ENCODE results near the gene GARIN5A.

DNA sequence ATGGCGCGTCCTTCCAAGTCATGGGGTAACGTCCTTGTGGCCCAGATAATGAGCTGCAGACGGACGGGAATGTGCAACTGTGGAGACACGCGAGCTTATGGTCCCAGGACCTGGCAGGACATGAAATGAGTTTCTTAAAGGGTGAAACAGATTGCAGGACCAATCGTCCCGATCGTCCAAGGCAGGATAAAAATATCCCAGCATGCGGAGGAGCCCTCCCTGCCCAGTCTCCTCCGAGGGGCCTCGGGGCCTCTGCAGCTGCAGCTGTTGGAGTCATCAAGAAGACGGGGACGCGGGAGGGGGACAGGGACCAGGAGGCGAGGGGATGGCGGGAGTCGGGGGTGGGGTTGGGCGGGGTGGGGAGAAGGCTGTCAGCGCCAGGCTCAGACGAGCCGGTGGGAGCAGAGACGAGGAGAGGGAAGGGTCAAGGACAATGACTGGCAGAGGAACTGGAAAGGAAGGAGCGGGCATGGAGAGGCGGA lies 14.4 kb upstream of the GARIN5A start:
- TF ChIP-seq, protein P1, sequence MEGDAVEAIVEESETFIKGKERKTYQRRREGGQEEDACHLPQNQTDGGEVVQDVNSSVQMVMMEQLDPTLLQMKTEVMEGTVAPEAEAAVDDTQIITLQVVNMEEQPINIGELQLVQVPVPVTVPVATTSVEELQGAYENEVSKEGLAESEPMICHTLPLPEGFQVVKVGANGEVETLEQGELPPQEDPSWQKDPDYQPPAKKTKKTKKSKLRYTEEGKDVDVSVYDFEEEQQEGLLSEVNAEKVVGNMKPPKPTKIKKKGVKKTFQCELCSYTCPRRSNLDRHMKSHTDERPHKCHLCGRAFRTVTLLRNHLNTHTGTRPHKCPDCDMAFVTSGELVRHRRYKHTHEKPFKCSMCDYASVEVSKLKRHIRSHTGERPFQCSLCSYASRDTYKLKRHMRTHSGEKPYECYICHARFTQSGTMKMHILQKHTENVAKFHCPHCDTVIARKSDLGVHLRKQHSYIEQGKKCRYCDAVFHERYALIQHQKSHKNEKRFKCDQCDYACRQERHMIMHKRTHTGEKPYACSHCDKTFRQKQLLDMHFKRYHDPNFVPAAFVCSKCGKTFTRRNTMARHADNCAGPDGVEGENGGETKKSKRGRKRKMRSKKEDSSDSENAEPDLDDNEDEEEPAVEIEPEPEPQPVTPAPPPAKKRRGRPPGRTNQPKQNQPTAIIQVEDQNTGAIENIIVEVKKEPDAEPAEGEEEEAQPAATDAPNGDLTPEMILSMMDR (IDR thresholded peaks at IDR 0.05) = no peak
- no peak for TF ChIP-seq POLR2A (IDR thresholded peaks at IDR 0.05)
